Right renal cortex interstitium (tissue), 3 donors: ENCODE data around the gene RLN3. TPM values are rescaled to one million over a fixed set of nuclear protein-coding genes. Genes with fewer than 3 reads are reported as not detected.

Experiments
- DNase-seq, 3 donors: peaks; one replicate each; pipeline ENCODE4 v3.0.0-alpha.2; 2013; ENCODE audit warnings: low read depth in 3 of 3, low spot score in 2 of 3
- polyA plus RNA-seq, 3 donors: library from polyadenylated mRNA; unstranded; fragments of 120-200 nt; gene quantifications; one replicate each; pipeline ENCODE4 v1.2.1, GENCODE V29; 2013; ENCODE audit not compliant: insufficient read length in 3 of 3

The RLN3 gene, protein sequence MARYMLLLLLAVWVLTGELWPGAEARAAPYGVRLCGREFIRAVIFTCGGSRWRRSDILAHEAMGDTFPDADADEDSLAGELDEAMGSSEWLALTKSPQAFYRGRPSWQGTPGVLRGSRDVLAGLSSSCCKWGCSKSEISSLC
- not detected for polyA plus RNA-seq

DNA sequence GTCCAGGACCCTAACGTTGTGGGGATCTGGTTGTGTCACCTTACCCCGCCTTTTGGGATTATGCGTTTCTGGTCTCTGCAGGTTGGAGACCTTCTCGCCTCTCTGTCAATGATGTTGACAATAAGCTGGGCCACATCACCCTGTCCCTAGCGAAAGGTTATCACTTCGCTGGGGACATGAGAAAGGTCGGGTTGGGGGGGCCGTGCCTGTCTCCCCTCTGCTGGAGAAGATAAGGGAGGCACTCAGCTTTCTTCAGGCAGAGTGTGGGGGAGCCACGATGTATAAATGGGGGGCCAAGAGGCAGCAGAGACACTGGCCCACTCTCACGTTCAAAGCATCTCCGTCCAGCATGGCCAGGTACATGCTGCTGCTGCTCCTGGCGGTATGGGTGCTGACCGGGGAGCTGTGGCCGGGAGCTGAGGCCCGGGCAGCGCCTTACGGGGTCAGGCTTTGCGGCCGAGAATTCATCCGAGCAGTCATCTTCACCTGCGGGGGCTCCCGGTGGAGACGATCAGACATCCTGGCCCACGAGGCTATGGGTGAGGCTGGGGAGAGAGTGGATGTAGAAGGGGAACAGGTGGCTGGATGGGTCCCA lies at the start of gene RLN3:
Gene RLN3 (plus strand): TSS at position 293 of the 595 bp plus-strand sequence. CDS start 57 bp downstream, at position 350.
- DNase-seq = no peak

DNA sequence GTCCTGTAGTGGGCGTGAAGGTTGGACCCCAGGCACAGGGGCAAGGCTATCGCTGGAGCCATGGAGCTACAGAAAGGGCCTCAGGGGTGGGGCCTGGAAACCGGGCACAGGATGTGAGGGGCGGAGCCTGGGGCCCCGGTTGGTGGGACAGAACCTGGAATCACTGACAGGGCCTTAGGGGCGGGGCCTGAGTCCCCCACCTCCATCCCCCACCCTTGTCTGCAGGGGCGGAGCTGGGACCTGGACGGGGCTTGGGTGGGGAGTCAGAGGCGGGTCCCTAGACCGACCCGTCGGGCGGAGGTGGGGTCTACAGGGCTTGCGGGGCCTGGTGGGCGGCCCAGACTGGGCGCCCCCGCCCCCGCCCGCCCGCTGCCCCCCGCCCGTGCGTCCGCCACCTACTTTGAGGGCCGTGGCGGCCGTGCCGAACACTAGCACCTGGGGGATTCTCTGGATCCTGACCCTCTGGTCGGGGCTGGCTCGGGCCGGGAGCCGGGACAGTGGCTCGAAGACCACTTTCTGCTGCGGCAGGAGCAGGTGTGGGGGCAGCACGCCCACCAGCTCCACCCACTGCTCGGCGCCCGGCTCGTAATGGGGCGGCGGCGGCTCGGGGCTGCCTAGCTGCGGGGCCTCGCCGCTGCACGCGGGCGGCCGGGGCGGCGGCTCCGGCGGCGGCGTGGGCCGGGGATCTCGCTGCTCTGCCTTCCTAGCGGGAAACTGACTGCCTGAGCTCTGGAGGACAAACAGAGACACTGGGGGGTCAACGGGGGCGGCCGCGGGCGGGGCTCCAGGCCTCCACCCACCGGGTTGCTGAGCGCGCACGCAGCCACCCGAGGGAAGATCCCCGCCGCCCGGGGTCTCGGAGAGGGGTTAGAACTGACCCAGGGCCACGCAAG lies 49.4 kb upstream of the RLN3 start:
- peak in 1 of 3 donors; percentile 59 for DNase-seq

DNA sequence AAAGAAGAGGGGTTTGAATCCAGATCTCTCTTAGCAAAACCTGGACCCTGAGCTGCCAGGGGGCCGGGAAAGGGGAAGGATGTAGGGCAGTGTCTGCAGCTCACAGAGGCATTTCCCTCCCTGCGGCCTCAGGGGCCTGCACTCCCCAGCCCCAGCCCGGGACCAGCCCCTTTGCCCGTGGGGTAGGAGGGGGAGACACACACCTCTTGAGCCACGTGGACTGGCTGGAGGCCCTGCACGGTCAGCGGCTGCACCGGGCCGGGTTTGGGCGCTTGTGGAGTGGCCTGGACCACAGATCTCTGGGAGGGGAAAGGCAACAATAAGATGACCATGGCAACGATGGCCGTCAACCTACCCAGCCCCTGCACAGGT lies 48.7 kb upstream of the RLN3 start:
- DNase-seq = no peak

DNA sequence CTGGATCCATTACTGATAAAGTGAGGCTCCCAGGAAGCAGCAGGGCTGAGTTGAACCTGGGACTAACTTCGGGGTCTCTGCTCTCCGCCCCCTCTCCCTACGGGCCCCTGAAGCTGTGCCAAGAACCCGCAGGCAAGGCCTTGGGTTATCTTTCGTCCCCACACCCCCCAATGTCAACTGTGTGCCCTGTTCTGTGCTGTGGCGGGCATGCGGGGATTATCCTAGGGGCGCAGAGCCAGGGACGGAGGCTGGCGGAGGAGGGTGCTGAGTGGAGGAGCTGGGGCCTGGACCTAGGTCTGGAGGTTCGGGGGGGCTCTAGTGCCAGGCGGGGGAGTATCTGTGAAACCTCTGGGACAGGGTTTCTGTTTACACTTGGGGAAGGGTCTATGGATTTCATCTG lies 48.3 kb upstream of the RLN3 start:
- no peak for DNase-seq

DNA sequence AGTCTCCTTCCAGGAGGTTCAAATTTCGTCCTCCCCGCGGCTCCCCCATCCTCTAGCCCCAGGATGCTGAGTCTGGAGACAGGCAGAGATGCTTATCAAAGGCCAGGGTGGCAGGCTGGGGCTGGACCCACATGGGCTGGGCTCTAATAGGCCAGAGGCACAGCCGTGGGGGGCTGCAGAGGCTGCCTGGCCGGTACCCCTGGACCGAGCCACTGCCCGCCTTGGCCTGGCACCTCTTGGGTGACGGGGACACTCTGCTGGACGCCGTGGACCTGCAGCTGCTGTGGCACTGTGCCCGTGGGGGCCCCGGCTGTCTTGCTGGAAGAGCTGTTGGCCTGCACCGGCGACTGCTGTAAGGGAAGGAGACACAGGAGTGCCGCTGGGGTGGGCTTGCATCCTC lies 47.6 kb upstream of the RLN3 start:
- DNase-seq = no peak

DNA sequence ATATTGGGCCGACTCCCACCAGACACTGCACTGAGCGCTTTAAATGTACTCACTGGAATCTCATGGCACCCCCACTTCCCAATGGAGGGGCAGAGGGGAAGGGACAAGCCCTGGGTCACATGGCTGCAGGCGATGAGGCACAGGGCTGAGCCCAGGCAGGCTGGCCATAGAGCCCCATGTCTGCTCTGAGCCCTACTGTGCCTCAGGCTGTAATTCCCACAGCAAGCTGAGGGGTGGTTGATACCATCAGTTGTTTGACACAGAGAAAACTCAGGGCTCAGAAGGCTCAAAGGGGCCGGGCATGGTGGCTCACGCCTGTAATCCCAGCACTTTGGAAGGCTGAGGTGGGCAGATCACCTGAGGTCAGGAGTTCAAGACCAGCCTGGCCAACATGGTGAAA lies 46.9 kb upstream of the RLN3 start:
- no peak for DNase-seq

DNA sequence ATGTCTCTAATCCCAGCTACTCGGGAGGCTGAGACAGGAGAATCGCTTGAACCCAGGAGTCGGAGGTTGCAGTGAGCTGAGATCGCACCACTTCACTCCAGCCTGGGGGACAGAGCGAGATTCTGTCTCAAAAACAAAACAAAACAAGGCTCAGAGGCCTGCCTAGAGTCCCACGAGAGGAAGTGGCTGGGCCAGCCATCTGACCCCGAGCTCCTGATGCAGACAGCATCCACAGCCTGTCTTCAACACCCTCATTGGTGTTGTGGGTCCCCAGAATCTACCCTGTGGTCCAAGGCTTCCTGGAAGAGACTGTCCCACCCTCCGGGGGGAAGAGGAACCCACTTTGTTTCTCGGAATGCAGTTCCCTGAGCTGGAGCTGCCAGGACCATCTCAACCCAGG lies 46.5 kb upstream of the RLN3 start:
- DNase-seq = no peak

DNA sequence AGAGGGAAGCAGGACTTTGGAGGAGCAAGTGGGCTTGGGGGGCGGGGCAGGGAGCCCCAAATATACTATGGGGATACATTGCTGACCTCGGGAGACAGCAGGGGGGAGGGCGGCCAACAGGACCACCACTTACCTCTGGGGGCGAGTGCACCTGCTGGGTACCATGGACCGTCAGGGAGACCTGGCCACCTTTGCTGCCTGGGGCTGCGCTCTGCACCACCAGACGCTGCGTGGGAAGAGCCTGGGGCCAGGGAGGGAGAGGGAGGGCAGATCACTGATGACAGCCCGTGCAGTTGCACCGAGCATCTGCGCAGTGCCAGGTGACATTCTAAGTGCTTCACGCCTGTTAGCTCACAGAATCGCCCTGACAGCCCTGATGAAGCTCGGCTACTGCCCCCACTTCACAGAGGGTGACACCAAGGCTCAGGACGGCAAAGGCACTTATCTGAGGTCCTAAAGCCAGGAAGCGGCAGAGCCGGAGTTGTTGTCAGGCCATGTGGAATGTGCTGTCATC lies 45.9 kb upstream of the RLN3 start:
- DNase-seq = no peak

DNA sequence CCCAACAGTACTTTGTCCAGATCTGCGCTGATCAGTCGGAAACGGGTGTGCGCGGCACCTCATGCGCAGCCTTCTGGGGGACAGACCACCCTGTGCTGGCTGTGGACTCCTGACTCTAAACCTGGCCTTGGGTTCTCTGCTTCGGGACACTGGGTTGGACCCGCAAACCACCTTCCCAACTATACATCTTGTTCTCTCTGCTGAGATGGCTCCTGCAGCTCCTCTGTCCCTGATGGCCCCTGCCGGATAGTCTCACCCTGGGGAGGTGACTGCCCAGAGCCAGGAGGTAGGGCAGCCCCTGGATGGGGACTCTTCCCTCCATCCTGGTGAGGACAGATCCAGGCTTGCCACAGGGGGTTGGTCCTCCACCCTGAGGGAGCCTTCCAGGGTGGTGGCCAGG lies 45.2 kb upstream of the RLN3 start:
- no peak for DNase-seq

DNA sequence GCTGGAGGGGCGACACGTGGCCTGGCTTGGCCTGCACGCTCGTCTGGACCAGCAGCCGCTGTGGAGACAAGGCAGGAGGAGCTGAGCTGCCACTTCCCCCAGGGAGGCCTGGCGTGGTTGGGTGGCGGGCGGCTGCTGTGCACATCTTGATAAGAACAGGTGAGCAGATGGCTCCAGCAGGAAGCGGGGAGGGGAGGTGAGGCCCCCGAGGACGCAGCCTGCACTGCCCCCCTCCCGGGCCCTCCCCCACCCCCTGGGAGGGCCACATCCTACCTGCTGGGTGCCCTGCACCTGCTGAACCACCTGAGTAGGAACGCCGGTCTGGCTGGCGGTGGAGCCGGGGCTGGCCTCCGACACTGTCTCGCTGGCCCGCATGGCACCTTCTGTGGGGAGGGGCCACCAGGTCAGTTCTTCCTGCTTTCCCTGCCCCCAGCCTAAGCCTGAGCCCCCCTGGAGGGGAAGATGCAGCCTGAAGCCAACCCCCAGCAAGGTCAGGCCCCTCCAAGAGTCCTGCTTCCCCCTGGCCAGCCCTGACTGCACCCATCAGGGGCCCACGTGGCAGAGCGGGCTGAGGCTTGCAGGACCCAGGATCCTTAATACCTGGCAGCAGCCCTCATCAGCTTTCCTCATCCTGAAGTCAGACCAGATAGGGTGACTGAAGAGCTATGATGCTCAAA lies 44.6 kb upstream of the RLN3 start:
- no peak for DNase-seq

DNA sequence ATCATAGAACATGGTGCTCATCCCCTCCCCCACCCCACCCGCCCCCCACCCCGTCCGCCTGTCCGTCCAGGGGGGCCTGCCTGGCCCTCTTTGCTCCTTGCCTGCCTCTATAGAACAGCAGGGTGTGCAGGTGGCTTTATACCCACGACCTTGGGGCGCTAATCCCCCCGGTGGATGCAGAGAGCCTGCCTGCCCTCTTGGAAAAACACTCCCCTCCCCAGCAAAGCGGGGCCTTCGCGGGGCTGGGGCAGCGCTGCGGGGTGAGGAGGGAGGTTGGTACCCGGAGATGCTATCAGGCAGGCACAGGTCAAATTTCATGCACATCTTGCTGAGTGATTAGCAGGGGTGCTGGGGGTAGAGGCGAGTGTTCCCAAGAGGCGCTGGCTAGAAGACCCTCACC lies 43.8 kb upstream of the RLN3 start:
- no peak for DNase-seq

DNA sequence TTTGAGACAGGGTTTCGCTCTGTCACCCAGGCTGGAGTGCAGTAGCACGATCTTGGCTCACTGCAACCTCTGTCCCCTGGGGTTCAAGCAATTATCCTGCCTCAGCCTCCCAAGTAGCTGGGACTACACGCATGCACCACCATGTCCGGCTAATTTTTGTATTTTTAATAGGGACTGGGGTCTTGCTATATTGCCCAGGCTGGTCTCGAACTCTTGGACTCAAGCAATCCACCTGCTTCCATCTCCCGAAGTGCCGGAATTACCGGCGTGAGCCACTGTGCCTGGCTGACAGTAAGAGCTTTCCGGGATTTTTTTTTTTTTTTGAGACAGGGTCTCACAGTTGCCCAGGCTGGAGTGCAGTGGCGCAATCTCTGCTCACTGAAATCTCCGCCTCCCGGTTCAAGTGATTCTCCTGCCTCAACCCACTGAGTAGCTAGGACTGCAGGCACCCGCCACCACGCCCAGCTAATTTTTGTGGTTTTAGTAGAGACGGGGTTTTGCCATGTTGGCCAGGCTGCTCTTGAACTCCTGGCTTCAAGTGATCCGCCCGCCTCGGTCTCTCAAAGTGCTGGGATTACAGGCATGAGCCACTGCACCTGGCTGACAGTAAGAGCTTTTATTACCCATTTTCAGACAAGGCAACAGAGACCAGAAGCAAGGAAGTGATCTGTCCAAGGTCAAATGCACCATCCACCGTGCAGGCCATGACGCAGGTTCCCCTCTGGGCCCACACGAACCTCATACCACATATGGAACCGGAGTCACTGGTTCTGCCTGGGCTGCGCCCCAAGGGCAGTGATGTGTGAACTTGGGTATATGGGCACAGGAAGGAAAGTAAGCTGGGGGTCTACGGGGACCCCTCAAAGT lies 42.8 kb upstream of the RLN3 start:
- DNase-seq = no peak

DNA sequence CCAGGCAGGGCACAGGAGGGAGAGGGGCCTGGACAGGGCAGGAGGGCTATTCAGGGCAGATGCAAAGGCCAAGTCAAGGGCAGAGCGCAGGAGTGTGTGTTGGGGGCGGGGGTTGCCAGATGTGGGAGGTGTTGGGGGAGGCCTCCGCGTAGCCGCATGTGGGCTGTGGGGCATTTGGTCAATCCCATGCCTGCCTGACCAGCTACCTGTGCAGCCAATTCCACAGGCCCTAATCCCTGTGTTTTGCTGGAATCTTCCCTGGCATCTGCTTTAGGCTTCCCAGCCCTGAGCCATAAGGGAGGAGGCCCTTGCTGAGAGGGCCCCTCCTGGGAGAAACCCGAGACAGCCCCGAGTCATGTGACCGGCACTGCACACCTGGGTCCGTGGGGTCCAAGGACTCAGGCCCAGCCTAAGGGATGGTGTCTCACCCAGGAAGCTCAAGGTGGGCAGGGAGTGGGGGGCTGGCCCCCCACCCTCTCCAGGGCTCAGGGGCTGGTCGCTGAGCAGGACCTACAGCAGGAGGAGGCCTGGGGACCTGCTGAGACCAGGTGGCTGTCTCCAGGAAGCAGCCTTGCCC lies 42.1 kb upstream of the RLN3 start:
- DNase-seq = no peak

DNA sequence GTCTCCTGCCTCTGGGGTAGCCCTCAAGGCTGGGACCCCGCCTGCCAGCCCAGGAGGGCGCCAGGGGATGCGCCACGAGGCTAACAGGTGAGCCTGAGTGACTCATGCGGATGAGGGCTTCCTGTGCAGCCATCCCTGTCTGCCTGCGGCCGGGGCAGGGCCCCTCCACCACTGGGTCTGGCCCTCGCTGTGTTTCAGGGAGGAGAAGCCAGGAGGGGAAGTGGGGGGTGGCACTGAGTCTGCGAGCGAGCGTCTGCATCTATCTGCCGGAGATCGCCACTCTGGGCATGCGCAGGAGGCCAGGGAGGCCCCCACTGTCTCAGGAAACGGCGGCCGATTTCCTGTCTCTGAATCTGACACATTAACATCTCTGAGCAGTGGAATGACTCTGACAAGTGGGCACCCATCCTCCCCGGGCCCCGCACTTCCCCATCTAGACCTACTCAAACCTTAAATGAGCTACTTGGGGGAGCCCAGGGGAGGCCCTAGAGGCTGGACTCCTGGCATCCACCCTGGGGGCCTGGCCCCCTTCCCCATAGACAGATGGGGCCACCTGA lies 41.5 kb upstream of the RLN3 start:
- DNase-seq = no peak

DNA sequence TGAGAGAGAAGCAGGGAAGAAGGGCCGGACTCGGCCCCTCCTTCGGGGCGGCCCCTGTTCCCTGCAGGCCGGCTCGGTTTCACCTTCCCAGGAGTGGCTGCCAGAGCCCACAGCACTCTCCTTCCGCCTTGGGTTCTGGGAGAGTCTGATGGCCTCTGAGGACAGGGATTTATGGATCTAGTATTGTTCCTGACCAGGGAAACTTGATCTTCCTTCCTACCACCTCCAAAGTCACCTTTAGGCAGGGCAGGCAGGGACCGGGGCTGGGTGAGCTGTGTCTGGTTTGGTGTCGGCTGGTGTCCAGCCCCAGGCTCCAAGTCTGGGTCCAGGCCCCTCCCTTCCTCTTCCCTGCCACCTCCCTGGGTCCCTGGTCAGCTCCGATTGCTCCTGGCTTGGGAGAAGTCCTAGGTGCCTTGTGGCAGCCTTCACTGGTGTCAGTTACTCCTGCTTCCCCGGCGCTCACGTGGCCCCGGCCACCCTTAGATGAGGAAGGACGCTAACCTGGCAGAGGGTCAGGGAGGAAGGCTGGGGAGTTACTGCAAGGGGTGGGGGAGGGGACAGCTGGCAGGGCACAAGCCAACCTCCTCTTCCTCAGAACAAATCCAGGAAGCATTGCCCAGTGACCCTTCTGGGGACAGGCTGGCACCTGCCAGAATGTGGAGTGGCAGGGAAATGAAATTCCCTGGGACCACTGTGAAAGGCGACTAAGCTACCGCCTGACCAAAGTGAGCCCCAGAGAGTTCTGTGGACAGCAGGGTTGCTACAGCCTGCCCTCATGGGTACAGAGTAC lies 40.7 kb upstream of the RLN3 start:
- DNase-seq = no peak

DNA sequence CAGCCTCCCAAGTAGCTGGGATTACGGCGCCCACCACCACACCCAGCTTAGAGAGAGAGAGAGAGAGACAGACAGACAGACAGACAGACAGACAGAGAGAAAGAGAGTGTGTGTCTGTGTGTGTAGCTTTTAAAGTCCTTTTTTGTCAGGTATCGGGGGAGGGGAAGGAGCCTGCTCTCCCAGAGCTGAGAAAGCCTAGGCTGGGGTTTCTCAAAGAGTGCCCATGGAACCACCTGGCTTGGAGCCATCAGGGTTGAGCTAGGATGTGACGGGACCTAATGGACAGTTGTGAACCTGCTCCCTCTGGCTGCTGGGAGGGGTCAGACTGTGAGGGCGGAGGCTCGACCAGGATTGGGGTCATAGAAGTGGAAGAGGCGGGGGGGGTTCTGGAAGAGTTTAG lies 38.5 kb upstream of the RLN3 start:
- DNase-seq = no peak

DNA sequence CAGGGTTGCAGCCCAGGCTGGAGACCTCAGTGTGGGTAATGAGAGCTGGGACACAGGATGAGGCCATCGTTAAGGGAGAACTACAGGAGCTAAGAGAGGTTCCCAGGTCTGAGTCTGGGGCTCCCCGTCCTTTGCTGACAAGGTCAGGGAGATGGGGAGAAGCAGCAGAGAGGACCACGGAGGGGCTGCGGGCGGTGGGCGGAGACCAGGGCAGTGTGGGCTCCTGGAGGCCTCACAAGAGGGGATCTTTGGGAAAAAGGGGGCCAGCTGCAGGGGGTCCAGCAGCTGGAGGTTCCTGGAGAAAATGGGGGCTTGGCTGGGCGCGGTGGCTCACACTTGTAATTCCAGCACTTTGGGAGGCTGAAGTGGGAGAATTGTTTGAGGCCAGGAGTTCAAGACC lies 37.9 kb upstream of the RLN3 start:
- DNase-seq = no peak

DNA sequence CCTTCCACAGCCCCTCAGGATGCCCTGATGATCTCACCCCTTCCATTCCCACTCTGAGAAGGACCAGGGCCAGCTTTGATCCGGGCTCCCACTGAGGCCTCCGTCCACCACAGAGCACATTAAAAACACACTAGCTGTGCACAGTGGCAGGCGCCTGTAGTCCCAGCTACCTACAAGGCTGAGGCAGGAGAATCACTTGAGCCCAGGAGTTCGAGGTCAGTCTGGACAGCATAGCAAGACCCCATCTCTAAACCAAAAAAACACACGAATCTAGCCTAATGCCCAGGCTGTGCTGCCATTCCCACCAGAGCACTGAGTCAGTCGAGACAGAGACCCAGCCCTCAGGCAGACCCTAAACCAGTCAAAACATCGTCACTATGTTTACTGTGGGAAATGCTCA lies 35.9 kb upstream of the RLN3 start:
- no peak for DNase-seq
